Measurements from ENCODE around the gene GSTM2.

Gene GSTM2

DNA sequence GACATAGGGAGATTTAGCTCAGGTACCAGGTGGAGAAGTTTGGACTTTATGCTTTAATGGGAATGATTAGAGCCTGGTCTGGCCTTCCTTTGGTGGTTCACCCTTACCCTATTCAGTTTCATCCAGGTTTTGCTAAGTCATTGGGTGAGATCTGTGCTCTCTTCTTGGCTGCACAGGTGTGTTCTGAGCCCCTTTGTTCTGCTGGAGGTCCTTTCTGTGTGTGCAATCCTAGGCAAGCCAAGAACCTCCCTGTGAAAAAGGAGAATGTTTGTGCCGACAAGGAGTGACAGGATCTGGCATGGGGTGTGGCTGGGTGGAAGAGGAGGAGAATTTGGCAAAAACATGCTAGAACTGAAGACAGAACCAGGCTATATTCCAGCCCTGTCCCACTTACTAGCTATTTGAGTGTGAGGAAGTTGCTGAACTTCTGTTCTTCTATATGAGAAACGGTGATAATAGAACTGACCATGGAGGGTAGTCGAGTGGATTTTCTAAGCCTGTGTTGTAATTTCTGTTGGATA, 48.8 kb downstream of the GSTM2 start:
- TF ChIP-seq, protein P1, sequence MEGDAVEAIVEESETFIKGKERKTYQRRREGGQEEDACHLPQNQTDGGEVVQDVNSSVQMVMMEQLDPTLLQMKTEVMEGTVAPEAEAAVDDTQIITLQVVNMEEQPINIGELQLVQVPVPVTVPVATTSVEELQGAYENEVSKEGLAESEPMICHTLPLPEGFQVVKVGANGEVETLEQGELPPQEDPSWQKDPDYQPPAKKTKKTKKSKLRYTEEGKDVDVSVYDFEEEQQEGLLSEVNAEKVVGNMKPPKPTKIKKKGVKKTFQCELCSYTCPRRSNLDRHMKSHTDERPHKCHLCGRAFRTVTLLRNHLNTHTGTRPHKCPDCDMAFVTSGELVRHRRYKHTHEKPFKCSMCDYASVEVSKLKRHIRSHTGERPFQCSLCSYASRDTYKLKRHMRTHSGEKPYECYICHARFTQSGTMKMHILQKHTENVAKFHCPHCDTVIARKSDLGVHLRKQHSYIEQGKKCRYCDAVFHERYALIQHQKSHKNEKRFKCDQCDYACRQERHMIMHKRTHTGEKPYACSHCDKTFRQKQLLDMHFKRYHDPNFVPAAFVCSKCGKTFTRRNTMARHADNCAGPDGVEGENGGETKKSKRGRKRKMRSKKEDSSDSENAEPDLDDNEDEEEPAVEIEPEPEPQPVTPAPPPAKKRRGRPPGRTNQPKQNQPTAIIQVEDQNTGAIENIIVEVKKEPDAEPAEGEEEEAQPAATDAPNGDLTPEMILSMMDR (IDR thresholded peaks at IDR 0.05) = no peak
- no peak for TF ChIP-seq ZFX (IDR thresholded peaks at IDR 0.05; ENCODE audit: borderline replicate concordance)
- H3K27ac ChIP-seq = no peak overlapping the region

DNA sequence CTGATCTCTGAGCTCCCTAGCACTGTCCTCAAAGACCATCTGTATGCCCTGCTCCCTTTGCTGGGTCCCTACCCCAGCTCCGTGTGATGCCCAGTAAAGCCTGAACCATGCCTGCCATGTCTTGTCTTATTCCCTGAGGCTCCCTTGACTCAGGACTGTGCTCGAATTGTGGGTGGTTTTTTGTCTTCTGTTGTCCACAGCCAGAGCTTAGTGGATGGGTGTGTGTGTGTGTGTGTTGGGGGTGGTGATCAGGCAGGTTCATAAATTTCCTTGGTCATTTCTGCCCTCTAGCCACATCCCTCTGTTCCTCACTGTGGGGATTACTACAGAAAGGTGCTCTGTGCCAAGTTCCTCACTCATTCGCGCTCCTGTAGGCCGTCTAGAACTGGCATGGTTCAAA, 49.9 kb downstream of the GSTM2 start:
- no peak for TF ChIP-seq ZFX (IDR thresholded peaks at IDR 0.05; ENCODE audit: borderline replicate concordance)
- TF ChIP-seq, protein P1 (IDR thresholded peaks at IDR 0.05) = no peak
- peak overlapping the region; percentile 29 for H3K27ac ChIP-seq

DNA sequence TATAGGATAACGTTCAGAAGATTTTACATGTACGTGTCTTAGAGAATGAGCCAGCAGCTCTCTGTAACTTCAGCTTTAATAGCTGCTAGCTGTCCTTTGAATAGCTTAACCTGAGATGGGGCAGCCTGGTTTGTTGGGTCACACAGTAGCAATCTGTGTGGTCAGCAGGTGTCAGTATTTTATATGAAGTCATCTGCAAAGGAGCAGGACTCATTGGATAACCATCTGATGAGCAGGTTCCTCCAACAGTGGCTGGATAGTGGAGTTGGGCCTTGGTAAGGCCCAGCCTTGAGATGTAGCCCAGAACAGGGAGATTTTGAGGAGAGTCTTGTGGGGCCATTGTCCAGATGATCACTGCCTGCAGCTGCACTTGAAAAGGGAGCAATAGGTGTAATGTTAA, 50.6 kb downstream of the GSTM2 start:
- peak overlapping the region; percentile 29 for H3K27ac ChIP-seq
- no peak for TF ChIP-seq ZFX (IDR thresholded peaks at IDR 0.05; ENCODE audit: borderline replicate concordance)
- TF ChIP-seq, protein P1 (IDR thresholded peaks at IDR 0.05) = peak; percentile 33

DNA sequence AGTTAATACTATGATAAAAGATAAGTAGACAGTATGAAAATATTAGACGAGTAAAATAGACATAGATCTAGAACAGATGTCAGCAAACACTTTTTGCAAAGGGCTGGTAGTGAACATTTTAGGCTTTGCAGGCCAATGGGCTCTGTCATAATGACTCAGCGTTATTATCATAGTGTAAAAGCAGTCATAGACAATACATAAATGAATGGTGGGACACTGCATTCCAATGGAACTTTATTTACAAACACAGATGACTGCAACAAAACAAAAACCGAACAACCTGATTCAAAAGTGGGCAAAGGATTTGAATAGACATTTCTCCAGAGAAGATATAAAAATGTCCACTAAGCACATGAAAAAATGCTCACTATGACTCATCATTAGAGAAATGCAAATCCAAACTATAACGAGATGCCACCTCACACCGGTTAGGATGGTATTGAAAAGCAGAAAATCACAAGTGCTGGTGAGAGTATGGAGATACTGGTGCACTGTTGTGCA, 51.5 kb downstream of the GSTM2 start:
- TF ChIP-seq ZFX (IDR thresholded peaks at IDR 0.05; ENCODE audit: borderline replicate concordance) = no peak
- TF ChIP-seq, protein P1 (IDR thresholded peaks at IDR 0.05) = no peak
- H3K27ac ChIP-seq = no peak overlapping the region

DNA sequence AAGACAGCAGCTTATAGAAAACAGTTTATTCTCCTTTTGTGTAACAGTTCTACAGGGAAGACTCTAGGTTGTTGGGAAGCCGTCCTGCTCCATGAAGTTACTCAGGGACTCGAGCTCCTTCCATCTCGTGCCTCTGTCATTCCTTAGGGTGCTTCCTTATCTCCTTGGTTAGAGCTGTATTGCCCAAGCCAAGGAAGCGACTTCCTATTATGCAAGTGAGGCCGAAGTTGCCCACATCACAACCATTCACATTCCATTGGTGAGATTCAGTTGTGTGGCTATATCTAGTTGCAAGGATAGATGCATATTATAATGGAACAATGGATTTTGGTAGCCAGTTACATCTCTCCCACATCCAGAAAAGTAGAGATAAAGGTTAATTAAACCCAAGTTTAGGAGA, 53.2 kb downstream of the GSTM2 start:
- TF ChIP-seq, protein P1 (IDR thresholded peaks at IDR 0.05) = no peak
- no peak for TF ChIP-seq ZFX (IDR thresholded peaks at IDR 0.05; ENCODE audit: borderline replicate concordance)
- H3K27ac ChIP-seq = no peak overlapping the region

DNA sequence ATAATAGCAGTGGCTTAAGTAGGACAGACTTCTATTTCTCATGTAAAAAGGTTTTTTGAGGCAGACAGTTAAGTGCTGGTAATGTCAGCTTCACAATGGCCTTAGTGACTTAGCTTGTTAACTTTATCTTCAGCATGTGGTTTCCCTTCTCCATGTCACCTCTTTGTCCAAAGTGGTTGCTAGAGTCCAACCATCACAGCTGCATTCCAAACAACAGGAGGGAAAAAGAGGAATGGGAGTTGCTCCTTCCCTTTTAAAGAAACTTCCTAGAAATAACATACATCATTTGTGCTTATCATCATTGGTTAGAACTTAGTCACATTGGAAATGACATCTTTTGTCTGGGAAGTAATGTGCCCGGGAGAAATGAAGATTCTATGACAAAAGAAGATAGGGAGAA, 54.1 kb downstream of the GSTM2 start:
- H3K27ac ChIP-seq = no peak overlapping the region
- no peak for TF ChIP-seq ZFX (IDR thresholded peaks at IDR 0.05; ENCODE audit: borderline replicate concordance)
- TF ChIP-seq, protein P1 (IDR thresholded peaks at IDR 0.05) = no peak

DNA sequence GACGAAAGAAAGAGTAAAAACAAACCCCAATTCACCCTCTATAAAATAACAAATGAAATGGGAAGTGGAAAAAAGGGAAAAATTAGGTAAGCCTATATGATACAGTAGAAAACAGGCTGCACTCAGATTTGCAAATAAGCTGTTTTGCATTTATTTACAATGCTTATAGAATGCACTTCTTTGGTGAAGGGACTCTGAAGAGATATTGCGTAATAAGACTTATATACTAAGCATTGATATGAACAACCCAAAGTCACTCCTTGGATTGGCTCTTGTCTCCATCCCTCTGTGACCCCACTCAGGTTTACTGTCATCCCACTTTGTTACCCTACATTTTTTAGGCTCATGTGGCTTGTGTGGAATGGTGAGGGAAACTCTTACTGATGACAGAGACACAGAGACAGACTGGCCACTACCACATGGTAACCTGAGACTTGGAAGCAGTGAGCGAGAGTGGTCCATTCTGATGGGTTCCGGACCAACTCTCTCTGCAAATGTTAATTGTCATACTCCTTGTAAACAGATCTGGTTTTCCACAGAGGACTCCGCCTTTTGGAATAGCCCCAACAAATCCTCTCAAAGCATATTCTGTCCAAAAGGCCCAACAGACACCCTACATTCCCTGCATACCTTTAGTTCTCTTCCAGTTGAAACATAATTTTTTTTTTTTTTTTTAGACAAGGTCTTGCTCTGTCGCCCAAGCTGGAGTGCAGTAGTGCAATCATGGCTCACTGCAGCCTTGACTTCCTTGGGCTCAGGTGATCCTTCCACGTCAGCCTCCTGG, 55.2 kb downstream of the GSTM2 start:
- peak overlapping the region; percentile 78 for H3K27ac ChIP-seq

More for the DNA sequence above, 55.2 kb downstream of the GSTM2 start:
- TF ChIP-seq, protein P1 (IDR thresholded peaks at IDR 0.05) = no peak
- no peak for TF ChIP-seq ZFX (IDR thresholded peaks at IDR 0.05; ENCODE audit: borderline replicate concordance)
